NCI-H524 treated with DMSO at 0.1 percent for 48 hours (cell line): Measurements from ENCODE around the gene TBP.

Source experiments
- DNase-seq: peaks from one replicate; lab custom pipeline; 2025; lab: John Stamatoyannopoulos, UW

The TBP gene

GRCh38 chr6:170535004-170535403 lies 19.2 kb upstream of the TBP start:
- no peak for DNase-seq

DNA sequence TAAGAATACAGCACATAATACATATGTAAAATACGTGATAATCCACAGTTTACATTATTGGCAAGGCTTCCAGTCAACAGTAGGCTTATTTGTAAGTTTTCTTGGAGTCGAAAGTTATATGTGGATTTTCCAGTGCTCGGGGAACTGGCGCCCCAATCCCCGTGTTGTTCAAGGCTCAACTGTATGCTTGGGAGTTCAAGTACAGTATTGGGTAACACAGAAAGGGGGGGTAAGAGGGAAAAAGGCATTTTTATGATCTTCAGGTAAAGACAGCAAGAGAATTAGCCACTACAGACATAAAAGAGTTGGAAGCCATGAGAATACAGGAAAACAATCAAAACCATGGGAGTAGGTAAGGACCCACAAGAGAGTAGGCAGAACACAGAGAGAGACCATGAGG lies 17.5 kb upstream of the TBP start:
- no peak for DNase-seq

DNA sequence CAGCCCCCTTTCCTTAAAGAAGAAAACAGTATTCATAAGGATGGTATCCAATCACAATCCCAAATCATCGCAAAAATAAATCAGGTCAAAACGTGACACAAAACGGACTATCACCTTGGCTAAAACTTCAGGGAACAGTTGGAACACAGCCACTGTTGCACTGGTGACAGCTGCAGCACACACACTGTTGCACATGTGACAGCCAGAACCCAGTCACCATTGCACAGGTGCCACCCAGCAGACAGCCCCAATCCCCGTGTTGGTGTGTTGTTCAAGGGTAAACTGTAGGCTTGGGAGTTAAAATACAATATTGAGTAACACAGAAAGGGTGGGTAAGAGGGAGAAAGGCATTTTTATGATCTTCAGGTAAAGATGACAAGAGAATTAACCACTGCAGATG lies 16.8 kb upstream of the TBP start:
- DNase-seq: no peak

DNA sequence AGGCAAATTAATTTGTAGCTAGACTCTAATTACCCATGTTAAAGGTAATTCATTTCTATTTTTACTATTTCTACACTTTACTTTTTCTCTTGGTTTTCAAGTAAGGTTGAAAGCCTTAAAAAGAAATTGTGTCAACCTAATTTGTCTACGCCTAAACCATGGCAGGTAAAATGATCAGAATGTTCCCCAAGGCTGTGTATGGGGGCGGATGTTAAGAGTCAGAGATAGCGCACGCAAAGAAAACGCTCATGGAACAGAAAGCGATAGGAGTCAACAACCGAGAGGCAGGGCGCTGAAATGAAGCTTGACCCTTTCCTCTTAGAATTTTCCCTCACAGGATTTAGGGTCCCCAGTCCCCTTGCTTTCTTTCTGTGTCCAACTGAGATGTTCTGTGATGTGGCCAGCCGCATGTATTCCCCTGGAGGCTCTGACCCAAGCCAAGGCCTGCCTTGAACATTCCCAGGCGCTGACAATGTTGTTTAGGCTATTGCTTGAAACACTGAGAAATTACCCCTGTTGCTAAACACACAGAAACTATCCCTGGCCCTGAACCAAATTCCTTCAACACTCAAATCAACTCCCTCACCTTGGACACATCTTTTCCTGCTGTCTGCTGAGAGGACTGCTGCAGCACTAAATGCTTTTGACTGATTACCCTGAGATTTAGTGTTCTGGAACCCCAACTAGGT lies 12.0 kb upstream of the TBP start:
- DNase-seq: no peak

DNA sequence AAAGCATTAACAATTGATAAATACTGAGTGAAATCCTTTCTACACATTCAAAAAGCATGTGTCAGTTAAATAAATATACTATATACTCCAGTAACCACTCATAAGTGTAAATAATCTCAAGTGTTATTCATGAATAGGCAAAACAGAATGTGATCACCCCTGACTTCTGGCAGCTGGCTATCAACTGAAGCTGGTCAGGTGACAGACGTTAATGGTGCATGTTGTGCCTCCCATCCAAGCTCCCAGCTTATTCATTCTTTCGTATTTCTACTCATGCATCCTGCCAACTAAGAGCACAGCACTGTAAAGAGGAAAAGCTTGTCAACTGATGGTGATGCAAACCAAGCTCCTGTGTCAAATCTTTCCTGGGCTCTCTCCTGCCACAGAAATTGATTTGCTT lies 8.8 kb upstream of the TBP start:
- DNase-seq: no peak

DNA sequence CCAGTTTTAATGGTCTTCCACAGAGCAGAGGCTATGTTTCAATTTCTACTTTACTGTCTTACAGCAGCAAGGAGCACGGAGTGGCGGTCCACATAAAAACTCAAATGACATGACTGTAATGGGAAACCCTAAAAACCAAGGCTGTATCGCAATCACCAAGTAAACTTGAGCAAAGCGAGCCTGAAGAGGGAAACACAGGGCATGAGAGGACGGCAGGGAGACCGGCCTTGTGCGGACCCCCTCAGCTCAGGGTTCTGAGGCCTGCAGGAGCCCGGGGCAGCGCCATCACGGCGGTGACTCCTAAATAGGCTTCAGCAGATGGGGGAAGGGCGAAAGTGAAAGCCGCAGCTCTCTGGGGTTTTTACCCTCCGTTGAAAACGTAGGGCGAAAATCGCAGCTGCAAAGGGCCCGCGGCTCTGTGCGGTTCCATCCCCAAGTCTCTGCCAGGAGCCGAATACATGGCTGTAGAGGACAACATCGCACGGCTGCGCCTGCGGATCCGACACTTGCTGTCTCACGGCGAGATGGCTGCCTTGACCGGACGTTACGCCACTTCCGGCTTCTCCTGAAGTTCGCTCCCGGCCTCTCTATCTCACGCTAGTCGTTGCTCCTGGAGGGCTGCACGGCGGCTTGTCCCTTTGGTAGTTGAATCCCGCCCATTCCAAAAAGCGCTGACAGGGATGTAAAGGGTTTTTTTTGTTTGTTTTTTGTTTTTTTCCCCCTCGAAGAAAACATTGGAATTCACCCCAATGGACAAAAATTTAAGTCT lies 1.2 kb upstream of the TBP start, which contains the start of gene PSMB1:
Gene PSMB1 (minus strand): TSS at position 543 of the 769 bp plus-strand sequence. CDS start 65 bp downstream, at position 478.
- peak; percentile 84 for DNase-seq

DNA sequence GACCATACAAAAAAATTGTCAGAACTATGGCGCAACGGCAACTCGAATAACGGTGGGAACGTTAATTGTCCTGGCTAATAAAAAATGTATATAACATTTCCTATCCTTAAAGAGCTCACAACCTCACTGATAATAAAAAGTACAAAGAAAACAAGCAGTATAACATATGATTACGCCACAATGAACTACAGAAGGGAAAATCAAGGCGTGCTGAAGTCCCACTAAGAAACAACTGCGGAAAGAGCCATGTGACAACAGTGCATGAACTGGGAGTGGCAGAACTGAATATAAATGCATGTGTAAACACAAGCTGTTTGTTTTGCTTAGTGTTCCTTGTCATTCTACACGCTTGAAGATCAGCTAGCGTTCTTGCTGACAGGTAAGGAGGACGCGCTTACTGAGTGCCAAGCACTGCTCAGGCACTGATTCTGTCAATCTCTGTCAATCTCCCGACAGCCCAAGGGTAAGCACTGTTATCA lies 596 bp upstream of the TBP start:
- no peak for DNase-seq

GRCh38 chr6:170554796-170555137 lies 598 bp downstream of the TBP start:
- DNase-seq: no peak

DNA sequence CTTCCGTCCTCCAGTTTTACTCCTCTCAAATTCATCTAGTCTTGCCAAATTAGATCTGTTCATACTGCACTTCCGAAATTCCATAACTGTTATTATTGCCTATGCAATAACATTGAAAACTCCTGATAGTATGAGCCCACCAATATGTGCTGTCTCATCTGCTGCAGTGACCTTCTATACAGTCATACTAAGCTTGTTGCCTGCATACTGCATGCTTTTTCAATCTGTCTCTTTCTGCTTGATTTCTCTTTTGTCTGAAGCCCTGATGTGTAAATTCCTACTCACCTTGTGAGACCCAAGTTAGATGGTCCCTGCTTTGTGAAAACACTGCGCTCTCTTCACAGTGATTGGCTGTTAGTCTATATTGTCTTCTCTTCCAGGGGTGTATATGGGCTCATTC lies 1.1 kb downstream of the TBP start:
- DNase-seq: no peak

GRCh38 chr6:170561555-170561954 lies 7.4 kb downstream of the TBP start:
- no peak for DNase-seq

DNA sequence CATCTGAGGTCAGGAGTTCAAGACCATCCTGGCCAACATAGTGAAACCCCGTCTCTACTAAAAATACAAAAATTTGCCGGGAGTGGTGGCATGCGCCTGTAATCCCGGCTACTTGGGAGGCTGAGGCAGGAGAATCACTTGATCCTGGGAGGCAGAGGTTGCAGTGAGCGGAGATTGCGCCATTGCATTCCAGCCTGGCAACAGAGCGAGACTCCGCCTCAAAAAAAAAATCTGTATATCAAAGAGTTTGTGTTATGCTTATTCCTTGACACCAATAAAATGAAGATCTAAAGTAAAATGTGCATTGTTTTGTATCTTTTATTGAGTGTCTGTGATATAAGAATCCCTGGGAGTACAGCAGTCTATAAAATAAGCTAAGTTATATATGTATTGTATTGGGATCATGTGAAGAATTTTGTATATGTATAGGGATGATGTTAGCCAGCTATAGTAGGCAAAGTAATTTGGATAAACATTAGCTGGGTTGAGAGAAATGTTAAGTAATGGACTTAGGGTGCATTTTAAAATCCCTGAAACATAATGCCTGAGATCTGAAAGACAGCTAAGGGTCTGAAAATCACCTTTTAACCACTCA lies 10.9 kb downstream of the TBP start:
- DNase-seq: no peak

DNA sequence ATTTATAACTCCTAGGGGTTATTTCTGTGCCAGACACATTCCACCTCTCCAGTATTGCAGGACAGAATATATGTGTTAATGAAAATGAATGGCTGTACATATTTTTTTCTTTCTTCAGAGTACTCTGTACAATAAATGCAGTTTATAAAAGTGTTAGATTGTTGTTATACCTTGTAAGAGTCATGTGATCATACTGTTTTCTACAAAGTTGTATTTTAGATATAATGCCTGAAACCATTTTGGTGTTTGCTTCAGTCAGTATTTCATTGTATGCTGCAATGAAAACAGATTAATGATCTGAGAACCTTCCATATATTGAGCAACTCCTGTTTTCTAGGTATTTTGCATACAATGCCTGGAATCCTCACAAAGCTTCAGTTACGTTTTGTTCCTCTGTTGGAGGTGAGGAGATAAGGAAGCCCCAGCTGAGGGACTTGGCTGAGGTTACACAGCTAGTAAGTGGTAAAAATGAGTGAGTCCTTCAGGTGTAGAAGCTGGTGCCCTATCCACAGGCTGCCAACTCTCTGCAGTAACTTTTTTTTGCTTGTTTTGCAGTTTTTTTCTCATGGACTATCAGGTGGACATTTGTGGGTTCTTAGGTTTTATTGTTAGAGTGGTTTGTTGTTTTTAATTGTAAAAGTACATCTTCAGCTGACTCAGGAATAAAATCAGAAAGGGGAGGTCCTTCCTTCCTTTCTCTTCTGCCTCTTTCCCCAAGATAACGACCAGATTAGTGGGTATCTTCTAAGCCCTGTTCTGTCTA lies 18.7 kb downstream of the TBP start:
- DNase-seq: no peak

DNA sequence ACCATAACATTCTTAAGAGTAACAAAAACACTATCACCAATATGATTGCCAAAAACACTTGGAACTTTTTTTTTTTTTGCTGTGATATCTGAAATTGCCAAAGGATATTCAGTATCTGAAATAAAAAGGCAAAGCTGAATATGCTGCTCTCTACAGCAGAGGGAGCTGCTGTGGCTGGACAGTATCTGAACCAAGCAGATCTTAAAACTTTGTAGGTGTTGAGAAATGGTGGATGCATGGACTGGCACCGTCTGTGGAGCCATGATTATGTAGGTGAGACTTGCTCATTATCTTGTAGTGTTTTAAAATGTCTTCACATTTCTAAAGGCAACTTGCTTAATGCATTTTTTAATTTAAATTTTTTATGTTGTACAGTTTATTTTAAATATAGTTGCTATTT lies 21.1 kb downstream of the TBP start:
- DNase-seq: no peak

DNA sequence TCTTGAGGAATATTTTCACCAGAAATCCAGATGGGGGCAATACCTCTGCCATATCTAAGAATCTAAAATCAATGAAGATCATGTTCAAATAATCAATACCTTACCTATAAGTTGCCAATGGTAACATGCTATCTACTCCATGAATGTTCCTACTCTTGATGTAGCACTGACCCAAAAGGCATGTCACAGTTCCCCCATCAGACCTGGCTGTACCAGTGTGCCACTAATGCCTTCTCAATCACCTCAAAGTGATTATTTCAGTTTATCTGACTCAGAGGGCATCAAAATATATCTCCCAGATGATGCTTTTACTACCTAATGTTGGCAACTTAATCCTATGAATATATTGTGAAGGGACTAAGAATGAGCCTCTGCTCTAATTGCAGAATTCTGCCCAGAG lies 24.7 kb downstream of the TBP start:
- no peak for DNase-seq

GRCh38 chr6:170583756-170584180 lies 29.6 kb downstream of the TBP start:
- DNase-seq: no peak

- DNase-seq: peak; percentile 80
Observed at GRCh38 chr6:170584181-170584953, 30.2 kb downstream of the TBP start, which contains the start of gene PDCD2. Gene PDCD2, minus strand, starts transcription at chr6:170584637. Its CDS starts 56 bp downstream, at chr6:170584581.

DNA sequence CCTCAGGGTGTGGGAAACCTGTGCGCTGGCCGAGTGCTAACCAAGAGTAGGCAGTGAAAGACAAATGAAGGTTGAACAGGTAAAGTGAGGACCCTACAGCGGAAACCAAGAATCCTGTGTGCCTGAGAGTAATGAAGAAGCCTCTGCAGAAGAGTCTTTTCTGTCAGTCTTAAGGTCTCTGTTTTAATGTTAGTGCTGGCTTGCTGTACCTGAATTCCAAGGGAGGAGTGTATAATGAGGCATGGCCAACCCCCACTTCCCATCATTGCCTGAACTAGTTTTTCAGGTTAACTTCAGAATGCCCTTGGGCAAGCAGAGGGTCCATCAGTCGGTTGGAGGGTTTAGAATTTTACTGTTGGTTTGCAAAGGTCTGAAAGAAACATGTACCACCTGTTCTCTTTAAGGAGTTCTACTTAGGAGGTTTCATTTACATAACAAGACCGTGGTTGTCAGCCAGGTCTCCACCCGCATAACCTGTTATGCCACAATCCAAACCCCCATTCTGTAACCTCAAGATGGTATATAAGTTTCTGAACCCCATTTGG lies 30.9 kb downstream of the TBP start:
- DNase-seq: no peak

GRCh38 chr6:170590725-170591124 lies 36.6 kb downstream of the TBP start:
- no peak for DNase-seq

GRCh38 chr6:170596426-170596825 lies 42.3 kb downstream of the TBP start:
- no peak for DNase-seq

DNA sequence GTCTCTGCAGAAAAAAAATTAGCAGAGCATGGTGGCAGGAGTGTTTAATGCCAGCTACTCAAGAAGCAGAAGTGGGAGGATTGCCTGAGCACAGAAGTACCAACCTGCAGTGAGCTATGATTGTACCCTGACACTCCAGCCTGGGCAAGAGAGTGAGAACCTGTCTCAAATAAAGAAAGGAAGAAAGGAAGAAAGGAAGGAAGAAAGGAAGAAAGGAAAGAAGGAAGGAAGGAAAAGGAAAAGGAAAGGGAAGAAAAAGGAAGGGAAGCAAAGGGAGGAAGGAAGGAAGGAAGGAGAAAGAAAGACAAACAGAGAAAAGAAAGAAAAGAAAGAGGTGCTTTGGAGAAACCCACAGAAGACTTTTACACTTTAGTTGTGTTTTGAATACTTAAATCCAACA lies 43.1 kb downstream of the TBP start:
- no peak for DNase-seq

DNA sequence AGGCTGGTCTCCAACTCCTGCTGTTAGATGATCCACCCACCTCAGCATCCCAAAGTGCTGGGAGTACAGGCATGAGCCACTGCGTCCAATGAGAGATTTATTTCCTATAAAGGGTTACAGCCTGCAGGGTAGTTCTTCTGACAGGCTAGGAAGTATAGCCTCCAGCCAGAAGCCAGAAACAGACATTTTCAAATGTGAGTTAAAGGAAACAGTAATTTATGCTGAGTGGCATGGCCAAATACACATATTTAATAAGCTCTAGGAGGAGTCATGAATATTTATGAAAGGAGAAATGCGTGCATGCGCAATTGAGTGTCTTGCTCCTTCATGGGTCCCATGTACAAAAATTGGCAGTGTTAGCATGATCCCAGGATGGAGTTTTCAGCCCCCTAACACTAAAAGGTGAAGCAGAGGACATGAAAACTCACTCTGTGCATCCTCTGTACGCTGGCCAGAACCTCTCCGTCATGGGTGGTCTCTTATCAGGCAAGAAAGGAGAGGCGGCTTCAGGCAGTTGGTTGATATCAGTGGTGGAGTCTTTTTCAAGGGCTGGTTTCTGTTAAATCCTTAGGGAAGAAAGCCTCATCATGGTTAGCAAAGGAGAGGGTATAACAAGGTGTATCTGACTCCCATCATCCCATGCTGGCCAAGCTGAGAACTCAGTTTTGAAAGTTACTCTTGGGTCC lies 51.5 kb downstream of the TBP start:
- DNase-seq: no peak
